Measurements from ENCODE around the gene HCRT.
"Not testable (repeated sequence)": the region's sequence is repeated elsewhere in the genome, so short reads cannot be mapped to it uniquely, and the experiment has no call there.

GRCh38 chr17:42140690-42141089 lies 44.6 kb downstream of the HCRT start:
- not testable (repeated sequence) for TF ChIP-seq EP300 (IDR thresholded peaks at IDR 0.05; ENCODE audit: borderline replicate concordance); YY1 (IDR thresholded peaks at IDR 0.05; ENCODE audit: low read depth)

All from Ishikawa (cell line).